GM21576 (cell line): Measurements from ENCODE around the gene EEF1AKMT2.
"Not testable (repeated sequence)": the region's sequence is repeated elsewhere in the genome, so short reads cannot be mapped to it uniquely, and the experiment has no call there.

ENCODE experiments used
- ATAC-seq: cut with Tn5 transposase; IDR thresholded peaks from one replicate; pipeline ENCODE4 v1.9.1; 2021; ENCODE audit warnings: mild to moderate bottlenecking, moderate library complexity; ENCODE audit not compliant: unreplicated experiment

EEF1AKMT2 gene

GRCh38 chr10:124791547-124792348, at the start of gene EEF1AKMT2:
Gene EEF1AKMT2, minus strand, starts transcription at chr10:124791887. Its CDS starts 54 bp downstream, at chr10:124791833.
- ATAC-seq: peak; percentile 88

GRCh38 chr10:124837687-124838086, 46.0 kb upstream of the EEF1AKMT2 start:
- ATAC-seq: no peak

- ATAC-seq: no peak
Measured at GRCh38 chr10:124831116-124831515, 39.4 kb upstream of the EEF1AKMT2 start.

- ATAC-seq: no peak
Measured at GRCh38 chr10:124830445-124830844, 38.8 kb upstream of the EEF1AKMT2 start.

GRCh38 chr10:124829447-124830115, 37.9 kb upstream of the EEF1AKMT2 start:
- no peak for ATAC-seq

- ATAC-seq: no peak
Measured at GRCh38 chr10:124827474-124827873, 35.8 kb upstream of the EEF1AKMT2 start.

- ATAC-seq: no peak
Measured at GRCh38 chr10:124826262-124826661, 34.6 kb upstream of the EEF1AKMT2 start.

GRCh38 chr10:124825702-124826101, 34.0 kb upstream of the EEF1AKMT2 start:
- no peak for ATAC-seq

GRCh38 chr10:124824932-124825331, 33.2 kb upstream of the EEF1AKMT2 start:
- not testable (repeated sequence) for ATAC-seq

- ATAC-seq: no peak
Measured at GRCh38 chr10:124824507-124824906, 32.8 kb upstream of the EEF1AKMT2 start.

- ATAC-seq: no peak
Measured at GRCh38 chr10:124821520-124821919, 29.8 kb upstream of the EEF1AKMT2 start.

GRCh38 chr10:124820121-124820520, 28.4 kb upstream of the EEF1AKMT2 start:
- no peak for ATAC-seq

- ATAC-seq: peak; percentile 32
Measured at GRCh38 chr10:124802313-124802675, 10.6 kb upstream of the EEF1AKMT2 start.

- no peak for ATAC-seq
Measured at GRCh38 chr10:124799211-124799610, 7.5 kb upstream of the EEF1AKMT2 start.

GRCh38 chr10:124798781-124799180, 7.1 kb upstream of the EEF1AKMT2 start:
- no peak for ATAC-seq

GRCh38 chr10:124798364-124798763, 6.7 kb upstream of the EEF1AKMT2 start:
- ATAC-seq: no peak

GRCh38 chr10:124792998-124793352, 1.3 kb upstream of the EEF1AKMT2 start:
- no peak for ATAC-seq

- not testable (repeated sequence) for ATAC-seq
Measured at GRCh38 chr10:124782900-124783299, 8.8 kb downstream of the EEF1AKMT2 start.

GRCh38 chr10:124768791-124769190, 22.9 kb downstream of the EEF1AKMT2 start:
- no peak for ATAC-seq

GRCh38 chr10:124765256-124765655, 26.4 kb downstream of the EEF1AKMT2 start:
- ATAC-seq: no peak

- no peak for ATAC-seq
Measured at GRCh38 chr10:124763267-124763666, 28.4 kb downstream of the EEF1AKMT2 start.

- ATAC-seq: no peak
Measured at GRCh38 chr10:124762281-124762680, 29.4 kb downstream of the EEF1AKMT2 start.
